ENCODE results near the gene STARD5.
"Not testable (repeated sequence)": the region's sequence is repeated elsewhere in the genome, so short reads cannot be mapped to it uniquely, and the experiment has no call there.

STARD5 gene

DNA sequence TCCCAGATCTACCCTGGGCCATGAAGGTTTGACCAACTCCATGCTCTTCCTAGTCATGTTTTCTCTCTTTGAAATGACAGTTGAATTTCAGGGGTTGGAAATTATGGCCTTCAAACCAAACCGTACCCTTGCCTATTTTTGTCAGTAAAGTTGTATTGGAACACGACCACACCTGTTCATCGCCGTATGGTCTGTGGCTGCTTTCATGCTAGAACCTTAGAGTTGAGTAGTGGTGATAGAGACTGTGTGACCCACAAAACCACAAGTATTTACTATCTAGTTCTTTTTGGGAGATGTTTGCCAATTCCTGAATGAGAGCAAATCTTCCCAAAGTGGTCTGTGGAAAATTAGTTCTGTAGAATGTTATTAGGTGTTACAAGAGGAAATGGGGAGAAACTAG lies 24.0 kb upstream of the STARD5 start:
- TF ChIP-seq ZNF274 (IDR thresholded peaks at IDR 0.05; ENCODE audit: low read depth, low read length), result no peak
- no peak overlapping the region for H3K4me3 ChIP-seq (ENCODE audit: low read length)

DNA sequence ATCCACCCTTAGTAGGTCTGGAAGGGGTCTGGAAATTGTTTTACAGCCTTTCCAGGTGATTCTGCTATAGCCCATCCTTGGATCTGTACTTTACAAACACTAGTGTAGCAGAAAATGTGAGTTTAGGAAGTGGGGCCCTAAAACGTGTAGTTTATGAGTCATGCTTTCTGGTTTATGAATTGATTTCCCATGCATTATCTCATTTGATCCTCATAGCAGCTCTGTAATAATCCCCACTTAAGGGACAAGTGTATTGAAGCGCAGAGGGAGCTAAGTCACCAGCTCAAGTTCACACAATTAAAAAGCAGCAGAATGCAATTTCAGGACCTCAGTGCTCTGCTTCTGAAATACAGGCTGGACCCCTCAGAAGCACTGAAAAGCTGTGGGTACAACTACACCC lies 22.7 kb upstream of the STARD5 start:
- H3K4me3 ChIP-seq (ENCODE audit: low read length), result no peak overlapping the region

DNA sequence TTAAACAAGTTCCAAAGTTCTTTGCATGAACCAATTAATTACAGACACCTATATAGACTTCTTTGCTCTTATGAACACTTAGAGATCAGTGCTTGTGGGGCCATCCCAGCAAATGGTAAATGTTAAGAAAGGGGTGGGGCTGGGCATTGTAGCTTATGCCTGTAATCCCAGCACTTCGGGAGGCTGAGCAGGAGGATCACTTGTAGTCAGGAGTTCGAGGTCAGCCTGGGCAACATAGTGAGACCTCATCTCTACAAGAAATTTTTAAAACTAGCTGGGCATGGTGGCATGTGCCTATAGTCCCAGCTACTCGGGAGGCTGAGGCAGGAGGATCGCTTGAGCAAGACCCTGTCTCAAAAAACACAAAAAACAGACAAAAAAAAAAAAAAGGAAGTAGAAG lies 19.4 kb upstream of the STARD5 start:
- TF ChIP-seq ZNF274 (IDR thresholded peaks at IDR 0.05; ENCODE audit: low read depth, low read length), result no peak

More for the DNA sequence above, 22.7 kb upstream of the STARD5 start:
- TF ChIP-seq ZNF274 (IDR thresholded peaks at IDR 0.05; ENCODE audit: low read depth, low read length), result no peak

DNA sequence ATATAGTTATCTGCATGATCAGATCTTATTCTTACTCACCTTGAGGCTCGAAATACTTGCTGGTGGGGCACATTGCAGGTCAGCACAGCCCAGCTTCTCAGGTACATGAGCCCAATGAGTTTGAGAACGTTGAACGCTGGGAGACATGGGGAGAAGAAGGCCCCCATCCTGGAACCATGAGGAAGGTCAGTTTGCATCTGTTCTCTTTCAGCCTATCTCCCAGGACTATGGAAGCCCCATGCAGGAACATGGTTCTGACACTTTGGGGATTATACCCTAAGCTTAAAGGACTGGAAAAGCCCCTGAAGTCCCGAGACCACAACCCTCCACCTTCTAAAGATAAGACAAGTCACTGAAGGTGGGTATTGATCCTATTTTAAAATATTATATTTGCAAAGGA lies 17.4 kb upstream of the STARD5 start:
- no peak for TF ChIP-seq ZNF274 (IDR thresholded peaks at IDR 0.05; ENCODE audit: low read depth, low read length)
- no peak overlapping the region for H3K4me3 ChIP-seq (ENCODE audit: low read length)

More for the DNA sequence above, 19.4 kb upstream of the STARD5 start:
- no peak overlapping the region for H3K4me3 ChIP-seq (ENCODE audit: low read length)

DNA sequence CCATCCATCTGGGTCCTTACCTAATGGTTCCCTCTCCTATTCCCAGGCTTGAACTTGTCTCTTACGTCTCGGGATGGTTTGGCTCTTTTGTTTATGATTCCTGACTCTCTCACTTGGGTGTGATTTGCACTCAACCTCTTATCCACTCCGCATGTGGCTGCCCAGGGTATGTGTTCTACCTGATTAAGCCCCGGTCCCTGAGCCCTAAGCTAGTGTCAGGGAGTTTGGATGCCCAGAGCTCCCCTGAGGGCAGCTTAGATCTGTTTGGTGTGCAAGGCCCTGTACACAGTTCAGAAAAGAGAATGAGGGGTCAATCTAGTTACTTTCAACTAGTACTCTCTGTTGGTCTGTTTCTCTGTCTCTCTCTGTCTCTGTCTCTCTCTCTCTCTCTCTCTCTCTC lies 15.9 kb upstream of the STARD5 start:
- no peak overlapping the region for H3K4me3 ChIP-seq (ENCODE audit: low read length)
- no peak for TF ChIP-seq ZNF274 (IDR thresholded peaks at IDR 0.05; ENCODE audit: low read depth, low read length)

DNA sequence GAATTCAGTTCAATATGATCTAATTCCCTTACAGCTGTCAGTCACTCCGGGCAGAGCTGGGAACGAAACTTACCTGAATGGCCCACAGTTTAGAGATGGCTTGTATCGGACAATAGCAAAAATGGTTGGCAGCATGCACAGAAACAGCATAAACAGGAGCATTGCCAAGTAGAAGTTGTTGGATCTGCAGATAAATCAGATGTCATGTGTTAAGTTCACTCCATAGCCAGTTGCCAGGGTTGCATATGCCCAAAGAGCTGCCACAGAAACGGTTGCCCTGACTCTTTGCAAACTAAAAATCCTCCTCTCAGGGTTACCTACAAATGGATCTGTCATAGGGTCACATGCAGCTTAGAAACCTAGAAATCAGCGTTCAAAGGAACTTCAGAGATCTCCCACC lies 15.4 kb upstream of the STARD5 start:
- TF ChIP-seq ZNF274 (IDR thresholded peaks at IDR 0.05; ENCODE audit: low read depth, low read length), result no peak
- no peak overlapping the region for H3K4me3 ChIP-seq (ENCODE audit: low read length)

DNA sequence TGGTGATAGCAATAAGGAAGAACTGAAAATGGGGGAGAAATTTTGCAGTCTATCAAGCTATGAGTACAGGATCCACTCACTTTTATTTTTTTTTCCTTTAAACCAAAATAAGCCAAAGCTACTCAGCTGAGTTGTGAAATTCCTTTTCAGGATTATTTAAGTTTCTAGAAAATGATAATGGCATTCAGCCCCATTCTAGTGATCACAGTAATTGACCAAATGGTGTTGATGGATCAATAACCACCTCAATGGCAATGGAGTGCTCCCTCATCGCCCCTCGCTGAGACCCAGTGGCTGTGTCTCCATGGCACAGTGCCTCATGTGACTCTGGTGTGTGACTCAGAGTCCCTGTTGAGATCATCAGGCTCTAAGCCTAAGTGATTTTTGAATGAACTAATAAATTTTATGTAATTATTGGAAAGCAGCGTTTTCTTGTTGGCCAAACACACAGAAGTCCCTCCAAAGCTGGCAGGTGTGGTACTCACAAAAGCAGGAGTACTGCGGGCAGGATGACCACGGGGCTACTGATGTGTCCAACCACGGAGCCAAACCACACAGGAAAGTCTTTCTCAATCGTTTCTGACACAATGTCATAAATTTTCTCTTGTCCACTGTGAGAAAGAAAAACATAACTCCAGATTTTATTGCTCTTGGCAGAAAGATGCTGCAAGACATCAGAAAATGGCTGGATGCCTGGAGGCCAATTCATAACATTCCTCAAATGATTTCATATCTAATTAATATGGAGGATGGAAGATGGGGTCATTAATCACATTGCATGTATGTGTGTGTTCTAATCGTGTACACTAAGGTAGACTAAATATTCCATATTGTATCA lies 14.4 kb upstream of the STARD5 start:
- TF ChIP-seq ZNF274 (IDR thresholded peaks at IDR 0.05; ENCODE audit: low read depth, low read length), result no peak
- H3K4me3 ChIP-seq (ENCODE audit: low read length), result no peak overlapping the region

DNA sequence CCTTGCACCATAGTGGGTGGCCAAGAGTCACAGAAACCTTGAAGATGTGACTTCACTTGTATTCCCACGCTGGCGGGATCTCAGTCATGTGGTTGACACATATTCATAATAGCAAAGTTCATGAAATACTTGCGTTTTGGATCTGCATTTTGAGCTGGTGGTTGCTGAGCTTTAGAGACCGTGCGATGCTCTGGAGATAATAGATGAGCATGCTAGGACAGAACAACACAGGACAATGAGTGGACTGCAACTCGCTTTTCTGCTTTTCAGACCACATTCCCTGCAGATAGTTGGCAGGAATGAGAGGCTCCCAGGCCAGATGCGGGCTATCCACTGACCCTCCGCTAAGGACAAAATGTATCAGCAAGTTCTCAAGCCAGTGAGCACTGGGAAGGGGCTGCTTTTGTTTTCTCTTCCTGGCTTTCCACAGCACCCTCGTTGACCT lies 13.8 kb upstream of the STARD5 start:
- H3K4me3 ChIP-seq (ENCODE audit: low read length), result no peak overlapping the region
- no peak for TF ChIP-seq ZNF274 (IDR thresholded peaks at IDR 0.05; ENCODE audit: low read depth, low read length)

DNA sequence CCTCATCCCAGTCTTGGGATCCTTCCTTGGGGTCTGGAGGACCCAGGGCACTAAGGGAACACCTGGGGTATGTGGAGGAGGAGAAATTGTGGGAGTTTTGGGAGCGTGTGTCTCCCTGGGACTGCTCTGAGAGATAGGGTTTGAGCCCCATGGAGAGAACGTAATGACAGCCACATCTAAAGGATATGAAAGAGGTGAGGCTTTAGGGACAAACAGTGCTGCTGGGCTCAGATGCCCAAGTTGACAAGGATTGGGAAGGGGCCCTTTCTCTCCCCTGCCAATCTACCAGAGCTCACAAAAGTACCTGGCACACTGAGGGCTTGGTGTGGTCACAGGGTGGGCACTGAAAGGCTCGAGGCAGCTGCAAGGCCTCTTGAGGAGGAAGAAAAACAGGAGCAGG lies 13.3 kb upstream of the STARD5 start:
- no peak overlapping the region for H3K4me3 ChIP-seq (ENCODE audit: low read length)
- no peak for TF ChIP-seq ZNF274 (IDR thresholded peaks at IDR 0.05; ENCODE audit: low read depth, low read length)

DNA sequence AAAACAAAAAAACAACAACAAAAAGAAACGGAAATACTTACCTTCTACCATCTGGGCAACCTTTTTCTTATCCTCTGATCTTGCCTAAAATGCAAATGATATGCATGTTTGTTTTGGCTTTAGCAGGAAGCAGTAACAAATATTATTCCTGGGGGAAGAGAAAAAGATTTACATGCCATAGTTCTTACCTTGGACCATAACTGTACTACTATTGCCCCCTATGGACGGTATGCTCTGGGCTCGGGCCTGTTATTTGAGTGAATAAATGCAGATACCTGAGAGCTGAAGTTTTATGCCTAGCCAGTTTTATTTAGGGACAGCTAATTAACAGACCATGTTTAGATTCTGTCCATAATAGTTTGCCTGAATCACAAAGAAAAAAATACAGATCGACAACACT lies 12.6 kb upstream of the STARD5 start:
- no peak for TF ChIP-seq ZNF274 (IDR thresholded peaks at IDR 0.05; ENCODE audit: low read depth, low read length)
- no peak overlapping the region for H3K4me3 ChIP-seq (ENCODE audit: low read length)

DNA sequence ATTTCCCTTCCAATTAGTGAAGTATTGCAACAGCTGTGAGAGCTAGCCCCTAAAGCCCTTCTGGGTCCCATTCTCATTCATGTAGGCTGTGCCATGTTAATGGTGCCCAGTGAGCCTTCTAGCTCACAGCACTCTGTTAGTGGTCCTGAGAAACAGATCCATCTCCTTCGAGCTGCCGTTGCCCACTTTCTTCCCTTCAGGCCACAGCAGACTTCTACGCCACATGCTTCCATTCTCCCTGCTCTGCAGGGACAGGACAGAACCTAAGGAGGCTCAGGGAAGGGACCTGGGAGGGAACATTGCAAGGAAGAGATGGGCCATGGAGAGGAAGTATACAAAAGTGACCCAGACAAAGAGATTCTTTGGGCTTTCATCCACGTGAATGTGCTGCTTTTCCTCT lies 11.7 kb upstream of the STARD5 start:
- TF ChIP-seq ZNF274 (IDR thresholded peaks at IDR 0.05; ENCODE audit: low read depth, low read length), result no peak
- H3K4me3 ChIP-seq (ENCODE audit: low read length), result no peak overlapping the region

DNA sequence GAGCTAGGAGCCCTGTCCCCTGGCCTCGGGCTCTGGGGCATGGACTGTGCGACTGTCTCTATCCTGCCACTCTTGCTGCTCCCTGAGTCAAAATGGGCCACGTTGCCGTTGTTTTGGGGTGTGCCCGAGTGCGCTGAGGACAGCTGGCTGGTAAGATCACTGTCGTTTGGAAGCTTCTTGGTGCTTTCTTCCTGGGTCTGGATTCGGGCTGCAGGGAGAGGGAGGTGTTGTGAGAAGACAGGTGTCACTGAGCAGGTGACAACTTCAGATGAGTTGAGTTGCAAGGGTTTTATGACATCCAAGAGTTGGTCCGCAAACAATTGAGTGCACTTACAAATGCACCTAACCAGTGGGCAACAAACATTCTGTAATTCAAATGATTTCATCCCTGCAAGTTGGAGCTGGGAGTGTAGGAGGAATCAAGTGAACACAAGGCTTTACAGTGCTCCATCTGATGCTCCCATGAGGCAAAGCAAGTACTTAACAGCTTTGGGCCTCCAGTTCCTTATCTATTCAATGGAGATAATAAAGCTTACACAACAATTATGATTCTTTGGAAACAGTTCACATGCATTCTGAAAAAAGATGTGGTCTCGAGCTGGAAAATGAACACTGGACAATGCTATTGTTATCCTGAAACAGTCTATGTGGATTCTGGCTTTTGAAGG lies 11.0 kb upstream of the STARD5 start:
- H3K4me3 ChIP-seq (ENCODE audit: low read length), result no peak overlapping the region
- no peak for TF ChIP-seq ZNF274 (IDR thresholded peaks at IDR 0.05; ENCODE audit: low read depth, low read length)

DNA sequence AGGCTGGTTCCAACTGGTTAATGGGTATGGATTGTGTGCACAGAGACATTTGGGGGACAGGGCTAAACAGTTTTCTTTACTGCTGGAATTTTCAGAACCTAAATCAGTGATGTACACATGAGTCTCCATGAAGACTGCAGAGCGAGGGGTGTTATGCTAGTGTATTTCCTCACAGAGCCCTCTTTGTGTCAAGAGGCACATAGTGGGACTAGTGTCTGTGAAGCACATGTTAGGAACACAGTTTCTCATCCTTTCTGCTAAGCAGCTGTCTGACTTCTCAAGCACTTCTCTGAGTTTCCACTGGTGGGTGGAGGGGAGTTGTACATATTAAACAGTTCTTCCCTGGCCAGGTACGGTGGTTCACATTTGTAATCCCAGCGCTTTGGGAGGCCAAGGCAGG lies 9.4 kb upstream of the STARD5 start:
- no peak for TF ChIP-seq ZNF274 (IDR thresholded peaks at IDR 0.05; ENCODE audit: low read depth, low read length)

DNA sequence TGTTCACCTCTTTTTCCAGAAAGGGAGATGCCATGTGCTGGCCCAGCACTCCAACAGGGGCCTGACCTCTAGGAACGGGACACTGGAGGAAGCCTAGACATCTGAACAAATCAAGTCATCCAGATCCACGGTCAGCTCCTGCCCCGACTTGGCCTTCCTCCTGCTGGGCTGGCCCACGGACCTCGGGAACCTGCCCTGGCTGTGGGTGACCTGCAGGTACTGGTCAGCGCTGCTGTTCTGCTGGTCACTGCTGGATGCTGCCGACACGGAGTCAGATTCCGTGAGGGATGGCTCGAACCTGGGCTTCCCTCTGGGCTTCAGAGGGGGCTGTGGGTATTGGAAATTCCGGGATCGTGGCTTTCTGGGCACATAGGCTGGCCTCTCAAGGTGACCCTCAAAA lies 8.4 kb upstream of the STARD5 start:
- TF ChIP-seq ZNF274 (IDR thresholded peaks at IDR 0.05; ENCODE audit: low read depth, low read length), result no peak

More for the DNA sequence above, 9.4 kb upstream of the STARD5 start:
- no peak overlapping the region for H3K4me3 ChIP-seq (ENCODE audit: low read length)

DNA sequence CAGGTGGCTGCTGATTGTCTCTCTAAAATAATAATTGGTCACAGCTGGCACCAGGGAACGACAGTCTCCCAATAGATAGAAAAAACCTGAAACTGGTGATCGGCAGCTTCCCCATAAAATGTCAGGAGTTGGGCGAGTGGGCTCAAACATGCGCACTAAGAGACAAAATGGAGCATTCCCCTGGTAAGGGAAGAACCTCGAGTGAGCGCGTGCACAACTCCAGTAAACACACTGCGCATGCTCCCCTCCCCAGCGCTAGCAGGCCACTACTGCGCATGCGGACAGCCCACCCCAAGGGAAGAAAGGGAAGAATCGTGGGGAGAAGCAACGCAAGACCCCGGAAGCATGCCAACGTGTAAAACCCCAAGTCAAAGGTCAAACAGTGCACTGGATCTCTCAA lies 7.7 kb upstream of the STARD5 start:
- no peak overlapping the region for H3K4me3 ChIP-seq (ENCODE audit: low read length)

More for the DNA sequence above, 8.4 kb upstream of the STARD5 start:
- H3K4me3 ChIP-seq (ENCODE audit: low read length), result no peak overlapping the region

DNA sequence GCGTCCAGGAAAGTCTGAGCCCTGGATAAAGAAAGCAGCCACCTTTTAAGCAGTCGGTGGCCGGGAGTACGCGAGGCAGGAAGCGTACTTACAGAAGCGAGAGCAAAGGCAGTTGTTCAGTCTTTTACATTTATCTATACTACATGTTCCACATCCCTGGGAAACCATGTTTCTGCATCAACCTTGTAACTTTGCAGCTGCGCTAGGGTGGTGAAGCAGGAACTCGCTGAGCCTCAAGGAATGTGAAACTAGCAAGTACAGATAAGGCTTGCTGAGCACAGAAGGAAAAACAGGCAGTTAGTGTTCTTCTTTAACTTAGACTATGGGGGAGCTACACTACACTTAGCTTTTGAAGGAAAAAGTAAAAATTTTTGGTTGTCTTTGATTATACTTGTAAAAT lies 7.2 kb upstream of the STARD5 start:
- not testable (repeated sequence) for H3K4me3 ChIP-seq (ENCODE audit: low read length)

More for the DNA sequence above, 7.7 kb upstream of the STARD5 start:
- no peak for TF ChIP-seq ZNF274 (IDR thresholded peaks at IDR 0.05; ENCODE audit: low read depth, low read length)
